NCI-H1105 treated with DMSO at 0.1 percent for 48 hours (cell line): ENCODE results near the gene PAWR.
"Not testable (repeated sequence)": the region's sequence is repeated elsewhere in the genome, so short reads cannot be mapped to it uniquely, and the experiment has no call there.

Experiments used
- DNase-seq: peaks from one replicate; lab custom pipeline; 2025; lab: John Stamatoyannopoulos, UW

The PAWR gene

DNA sequence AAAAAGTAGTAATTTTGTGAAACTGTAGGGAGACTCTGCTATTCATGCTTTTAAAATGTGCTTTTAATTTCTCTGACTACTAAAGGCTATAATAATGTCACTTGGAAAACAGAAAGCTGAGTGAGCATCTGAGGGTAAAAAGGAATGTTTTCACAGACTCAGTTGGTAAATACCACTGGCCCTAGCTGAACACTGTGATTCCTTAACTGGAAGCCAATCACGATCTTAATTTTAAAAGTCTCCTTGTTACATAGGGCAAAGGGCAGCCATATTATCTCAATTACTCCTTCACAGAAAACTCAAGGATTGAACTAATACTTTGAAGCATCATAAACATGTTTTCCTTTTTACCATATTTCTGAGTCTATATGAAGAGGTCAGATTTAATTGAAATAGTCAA, 41.9 kb downstream of the PAWR start:
- no peak for DNase-seq

DNA sequence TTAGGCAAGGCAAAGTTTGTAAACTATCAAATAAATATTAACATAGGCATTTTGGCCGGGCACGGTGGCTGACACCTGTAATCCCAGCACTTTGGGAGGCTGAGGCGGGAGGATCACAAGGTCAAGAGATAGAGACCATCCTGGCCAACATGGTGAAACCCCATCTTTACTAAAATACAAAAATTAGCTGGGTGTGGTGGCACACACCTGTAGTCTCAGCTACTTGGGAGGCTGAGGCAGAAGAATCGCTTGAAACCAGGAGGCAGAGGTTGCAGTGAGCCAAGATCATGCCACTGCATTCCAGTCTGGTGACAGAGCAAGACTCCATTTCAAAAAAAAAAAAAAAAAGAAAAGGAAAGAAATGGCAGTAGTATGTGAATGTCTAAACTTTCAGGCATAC, 43.9 kb downstream of the PAWR start:
- not testable (repeated sequence) for DNase-seq

DNA sequence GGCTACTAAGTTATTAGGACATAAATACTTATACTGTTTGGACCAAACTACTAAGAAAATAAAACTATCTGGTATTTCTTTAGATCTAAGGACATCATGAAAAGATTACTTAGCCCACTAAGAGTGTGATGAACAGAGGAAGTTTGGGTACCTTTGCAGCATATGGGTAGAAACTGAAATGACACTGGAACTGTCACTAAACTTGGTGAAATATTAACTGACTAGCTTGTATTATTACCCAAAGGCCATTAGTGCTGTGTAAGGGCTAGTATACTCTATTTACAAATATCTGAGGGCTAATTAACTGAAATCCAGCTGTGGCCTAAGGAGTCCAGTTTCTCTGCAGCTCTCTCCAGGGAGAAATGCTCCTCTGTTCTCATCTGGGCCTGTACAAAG, 45.5 kb downstream of the PAWR start:
- DNase-seq = no peak

DNA sequence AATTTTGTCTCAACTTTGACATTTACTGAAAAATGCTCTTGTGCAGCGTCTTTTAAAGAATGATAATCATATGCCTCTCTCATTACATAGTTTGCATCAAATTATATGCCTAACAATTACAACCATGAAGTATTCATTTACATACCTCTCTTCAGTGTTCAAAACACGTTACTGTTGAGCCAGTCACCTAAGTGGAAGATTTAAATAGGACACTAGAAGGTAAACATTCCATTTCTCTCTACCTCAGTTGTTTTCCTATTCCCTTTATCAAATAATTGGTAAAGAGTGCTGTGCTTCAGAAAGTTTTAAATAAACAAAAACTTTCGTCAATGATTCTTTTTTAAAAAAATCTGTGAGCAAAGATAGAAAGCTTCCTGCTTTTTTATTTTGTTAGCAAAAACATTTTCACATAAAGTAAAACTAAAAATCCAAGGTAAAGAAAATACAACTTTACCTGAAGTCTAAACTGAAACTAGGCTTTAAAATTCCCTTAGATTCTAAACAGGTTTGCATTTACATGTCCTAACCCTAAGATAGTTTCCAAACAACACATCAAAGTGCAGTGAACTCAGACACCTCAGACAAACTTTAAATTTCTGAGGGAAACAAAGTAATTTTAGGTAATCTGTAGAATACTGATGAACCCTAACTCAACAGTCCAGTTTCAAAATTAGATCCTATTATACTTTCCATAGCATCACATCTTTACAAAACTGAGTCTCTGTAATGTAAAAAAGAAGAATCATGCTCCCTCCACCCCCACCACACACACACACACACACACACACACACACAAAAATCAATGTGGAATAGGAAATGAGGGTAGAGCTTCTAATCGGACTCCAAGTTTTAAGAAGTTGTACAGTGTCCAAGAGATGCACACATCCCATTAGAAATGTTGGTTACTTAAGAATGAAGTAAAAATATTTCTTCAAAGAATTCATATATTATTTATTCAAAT, 46.2 kb downstream of the PAWR start:
- DNase-seq = no peak

DNA sequence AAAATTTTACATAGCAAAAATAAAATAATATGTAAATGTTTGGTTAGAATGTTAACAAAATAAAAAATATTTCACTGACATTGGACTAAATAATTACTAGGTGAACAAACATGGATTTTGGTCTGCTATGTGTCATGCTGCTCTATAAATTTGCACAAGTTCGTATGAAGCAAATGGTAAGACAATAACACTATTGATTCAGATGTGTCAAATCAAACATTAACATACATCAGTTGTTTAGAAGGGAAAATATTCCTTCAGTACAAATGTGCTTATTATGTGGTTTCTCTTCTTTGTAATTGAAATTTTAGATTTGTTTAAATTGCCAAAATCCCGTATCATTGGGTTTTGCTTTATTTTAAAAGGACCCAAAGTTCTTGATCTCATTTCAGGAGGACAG, 46.9 kb downstream of the PAWR start:
- DNase-seq = no peak

DNA sequence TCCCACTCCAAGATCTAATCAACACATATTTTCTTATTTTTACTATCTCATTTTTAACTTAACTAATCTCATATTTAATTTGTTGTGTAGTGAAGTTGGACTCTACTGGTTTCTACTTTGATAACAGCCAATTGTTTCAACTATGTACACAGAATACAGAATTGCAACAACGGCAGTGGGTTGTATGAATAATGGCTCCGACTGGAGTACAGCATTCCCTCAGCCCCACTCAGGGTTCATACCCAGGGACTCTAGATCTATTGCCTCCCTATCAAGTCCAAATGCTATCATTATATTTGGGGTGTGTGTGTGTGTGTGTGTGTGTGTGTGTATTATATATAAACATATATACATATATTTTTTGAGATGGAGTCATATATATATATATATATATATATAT, 52.3 kb downstream of the PAWR start:
- DNase-seq = no peak

DNA sequence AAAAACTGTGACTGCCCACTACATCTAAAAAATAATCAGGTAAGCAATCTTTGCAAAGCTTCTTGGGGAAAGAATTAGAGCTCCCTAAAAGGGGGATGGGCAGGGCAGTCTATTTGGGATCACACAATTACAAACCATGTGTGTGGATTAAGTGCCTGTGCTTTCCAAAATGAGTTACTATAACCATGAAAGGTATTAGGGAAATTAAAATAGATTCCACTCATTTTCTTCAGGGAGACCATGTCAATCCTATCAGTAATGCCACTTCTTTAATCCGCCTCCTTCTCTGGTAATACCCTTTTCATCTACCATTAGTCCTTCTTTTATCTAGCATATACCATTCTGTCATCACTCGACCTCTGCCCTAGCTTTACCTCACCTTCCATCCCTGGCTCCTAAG, 53.7 kb downstream of the PAWR start:
- DNase-seq = no peak

DNA sequence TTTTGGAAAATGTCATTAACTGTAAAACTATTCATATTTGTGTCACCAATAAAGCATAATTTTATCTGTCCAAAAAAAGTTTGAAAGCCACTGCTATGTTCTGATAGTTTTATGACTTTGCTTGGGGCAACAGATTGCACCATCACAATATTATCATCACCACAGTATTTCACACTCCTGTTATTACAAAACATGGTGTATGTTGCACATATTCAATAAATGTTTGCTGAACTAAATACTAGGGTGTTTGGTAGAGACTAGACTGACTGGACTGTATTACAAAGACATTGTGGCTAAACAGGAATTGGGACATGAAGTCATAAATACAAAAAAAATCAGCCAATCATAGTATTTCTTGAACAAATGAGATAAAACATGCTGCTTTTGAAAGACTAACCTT, 55.1 kb downstream of the PAWR start:
- no peak for DNase-seq

DNA sequence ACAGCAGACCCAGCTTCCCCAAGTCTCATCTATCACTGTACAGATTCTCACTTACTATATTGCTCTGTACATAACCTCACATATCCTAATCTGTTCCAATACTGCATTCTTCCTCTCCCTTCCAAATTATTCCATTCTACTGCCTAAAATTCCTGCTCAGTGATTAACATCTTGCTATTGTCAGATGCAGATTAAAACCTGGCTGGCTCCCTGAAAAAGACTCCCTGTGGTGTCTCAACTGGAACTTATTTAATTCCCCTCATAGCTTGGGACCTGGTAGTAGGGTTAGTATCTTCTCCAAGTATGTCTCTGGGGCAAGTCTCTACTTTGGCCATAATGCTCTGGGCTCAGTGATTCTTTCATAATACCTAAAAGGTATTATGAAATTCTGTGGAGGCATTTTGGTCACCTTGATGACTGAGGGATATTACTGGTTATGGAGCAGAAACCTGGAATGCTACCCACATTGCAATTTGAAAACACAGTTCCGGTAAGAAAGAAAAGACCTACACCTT, 55.8 kb downstream of the PAWR start:
- DNase-seq = no peak

DNA sequence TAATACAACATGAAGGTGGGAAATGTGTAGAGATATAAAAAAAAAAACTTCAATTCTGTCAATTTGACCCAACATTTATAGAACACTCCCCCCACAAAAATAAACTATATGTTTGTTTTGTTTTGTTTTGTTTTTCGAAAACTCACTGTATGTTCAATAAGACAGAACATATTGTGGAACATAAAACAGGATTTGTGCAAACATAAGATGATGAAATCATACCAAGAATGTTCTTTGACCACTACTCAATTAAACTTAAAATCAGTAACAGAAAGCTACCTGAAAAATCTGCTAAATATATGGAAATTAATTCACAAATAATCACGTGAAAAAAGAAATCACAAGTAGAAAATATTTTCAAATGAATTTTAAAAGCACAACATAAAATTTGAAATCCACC, 61.2 kb downstream of the PAWR start:
- no peak for DNase-seq

DNA sequence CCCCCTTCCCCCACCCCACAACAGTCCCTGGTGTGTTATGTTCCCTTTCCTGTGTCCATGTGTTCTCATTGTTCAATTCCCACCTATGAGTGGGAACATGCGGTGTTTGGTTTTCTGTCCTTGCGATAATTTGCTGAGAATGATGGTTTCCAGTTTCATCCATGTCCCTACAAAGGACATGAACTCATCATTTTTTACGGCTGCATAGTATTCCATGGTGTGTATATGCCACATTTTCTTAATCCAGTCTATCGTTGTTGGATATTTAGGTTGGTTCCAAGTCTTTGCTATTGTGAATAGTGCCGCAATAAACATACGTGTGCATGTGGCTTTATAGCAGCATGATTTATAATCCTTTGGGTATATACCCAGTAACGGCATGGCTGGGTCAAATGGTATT, 64.0 kb downstream of the PAWR start:
- not testable (repeated sequence) for DNase-seq

DNA sequence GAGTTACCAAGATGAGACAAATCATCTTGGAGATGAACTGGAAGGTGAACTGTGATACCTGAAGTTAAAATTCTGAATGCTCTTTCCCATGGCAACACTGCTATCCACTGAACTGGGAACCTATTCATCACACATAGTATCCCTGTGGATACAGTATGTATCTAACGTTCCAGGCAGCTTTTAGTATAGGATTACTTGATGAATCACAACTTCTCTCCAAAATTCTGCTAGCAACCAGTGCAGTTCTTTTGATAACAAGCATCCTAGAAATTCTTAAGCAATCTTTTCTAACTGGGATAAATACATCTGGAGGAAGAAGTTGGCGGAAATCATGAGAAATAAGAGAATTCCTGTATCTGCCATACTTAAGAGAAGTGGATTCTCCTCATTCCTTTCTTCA, 66.4 kb downstream of the PAWR start:
- DNase-seq = no peak

DNA sequence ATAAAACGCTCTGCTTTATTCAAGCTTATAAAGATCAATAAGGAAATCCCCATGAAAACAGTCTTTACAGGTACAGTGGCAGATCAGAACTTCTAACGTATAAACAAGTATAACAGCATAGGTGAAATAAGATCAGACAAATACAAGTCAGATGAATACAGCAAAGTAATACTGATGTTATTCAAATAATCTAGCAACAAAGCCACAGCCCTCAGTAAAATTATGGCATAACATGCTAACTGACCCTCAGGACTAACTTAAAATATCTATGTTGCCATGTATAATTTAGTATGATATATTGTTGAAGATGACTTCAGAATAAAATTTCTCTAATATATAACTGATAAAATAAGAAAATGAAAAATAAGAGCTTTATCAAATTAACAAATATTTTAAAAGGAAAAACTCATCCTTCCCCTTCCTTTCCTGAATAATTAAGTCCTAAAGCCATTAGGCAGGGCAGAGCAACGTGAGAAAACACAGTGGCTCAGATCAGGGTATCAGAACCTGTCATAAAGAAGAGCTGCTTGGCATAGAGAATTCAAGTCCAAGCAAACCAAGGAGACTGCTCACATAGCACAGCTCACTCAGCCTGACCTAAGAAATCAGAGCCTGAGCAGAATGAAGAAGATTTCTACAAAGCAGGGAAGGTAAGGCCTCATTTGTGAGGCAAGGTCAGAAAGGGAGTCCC, 70.7 kb downstream of the PAWR start:
- no peak for DNase-seq

DNA sequence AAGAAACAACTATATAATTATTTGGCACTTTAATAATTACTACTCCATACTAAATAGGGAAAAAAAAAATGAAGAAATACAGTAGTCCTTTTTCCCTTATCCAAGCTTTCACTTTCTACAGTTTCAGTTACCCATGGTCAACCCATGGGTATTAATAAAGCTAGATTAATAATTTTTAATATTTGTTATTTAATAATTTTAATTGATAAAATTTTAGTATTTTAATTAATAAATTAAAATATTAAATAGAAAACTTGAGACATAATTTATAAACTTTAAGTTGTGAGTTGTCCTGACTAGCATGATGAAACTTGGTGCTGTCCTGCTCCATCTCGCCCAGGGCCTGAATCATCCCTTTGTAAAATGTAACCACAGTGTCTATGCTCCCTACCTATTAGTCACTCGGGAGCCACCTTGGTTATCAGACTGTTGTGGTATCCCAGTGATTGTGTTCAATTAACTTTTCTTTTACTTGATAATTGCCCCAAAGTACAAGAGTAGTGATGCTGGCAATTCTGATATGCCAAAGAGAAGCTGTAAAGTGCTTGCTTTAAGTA, 71.8 kb downstream of the PAWR start:
- no peak for DNase-seq

DNA sequence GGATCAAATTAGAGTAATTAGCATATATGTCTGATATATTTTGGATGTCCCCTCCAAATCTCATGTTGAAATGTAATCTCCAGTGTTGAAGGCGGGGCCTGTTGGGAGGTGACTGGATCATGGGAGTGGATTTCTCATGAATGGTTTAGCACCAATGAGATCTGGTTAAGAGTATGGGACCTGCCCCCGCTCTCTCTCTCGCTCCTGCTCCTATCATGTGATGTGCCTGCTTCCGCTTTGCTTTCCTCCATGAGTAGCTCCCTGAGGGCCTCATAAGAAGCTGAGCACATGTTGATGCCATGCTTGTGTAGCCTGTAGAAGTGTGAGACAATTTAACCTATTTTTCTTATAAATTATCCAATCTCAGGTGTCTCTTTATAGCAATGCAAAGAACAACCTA, 73.1 kb downstream of the PAWR start:
- DNase-seq = no peak

DNA sequence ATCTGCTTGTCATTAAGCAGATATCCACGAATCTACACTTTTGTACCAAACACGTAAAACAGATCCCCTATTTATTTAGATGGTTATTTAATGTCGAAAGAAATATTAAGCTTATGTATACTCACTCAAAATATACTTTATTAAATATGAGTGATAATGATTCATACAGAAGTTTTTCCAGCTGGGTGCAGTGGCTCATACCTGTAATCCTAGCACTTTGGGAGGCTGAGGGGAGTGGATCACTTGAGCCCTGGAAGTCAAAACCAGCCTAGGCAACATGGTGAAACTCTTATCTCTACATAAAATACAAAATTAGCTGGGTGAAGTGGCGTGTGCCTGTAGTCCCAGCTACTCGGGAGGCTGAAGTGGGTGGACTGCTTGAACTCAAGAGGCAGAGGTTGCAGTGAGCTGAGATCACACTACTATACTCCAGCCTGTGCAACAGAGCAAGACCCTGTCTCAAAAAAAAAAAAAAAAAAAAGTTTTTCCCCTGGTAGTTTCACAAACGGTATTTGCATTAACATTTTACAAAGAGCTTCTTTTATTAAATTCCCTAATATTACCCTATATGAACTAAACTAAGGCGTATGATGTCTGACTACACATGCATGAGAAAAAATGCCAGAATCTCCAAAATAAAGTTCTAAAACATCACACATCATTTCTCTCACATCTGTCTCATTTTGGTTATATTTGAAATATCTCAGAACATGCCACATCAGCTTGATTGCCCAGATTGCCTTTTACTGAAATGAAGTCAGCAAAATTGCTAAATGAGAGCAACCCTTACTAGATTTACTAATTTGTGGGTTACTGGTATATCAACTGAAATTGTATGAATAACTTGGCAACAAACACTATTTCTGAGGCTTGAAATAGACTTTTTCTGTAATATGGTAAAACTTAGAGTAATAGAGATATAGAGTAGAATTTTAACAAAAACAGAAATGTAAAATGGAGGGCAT, 74.9 kb downstream of the PAWR start:
- DNase-seq = no peak

DNA sequence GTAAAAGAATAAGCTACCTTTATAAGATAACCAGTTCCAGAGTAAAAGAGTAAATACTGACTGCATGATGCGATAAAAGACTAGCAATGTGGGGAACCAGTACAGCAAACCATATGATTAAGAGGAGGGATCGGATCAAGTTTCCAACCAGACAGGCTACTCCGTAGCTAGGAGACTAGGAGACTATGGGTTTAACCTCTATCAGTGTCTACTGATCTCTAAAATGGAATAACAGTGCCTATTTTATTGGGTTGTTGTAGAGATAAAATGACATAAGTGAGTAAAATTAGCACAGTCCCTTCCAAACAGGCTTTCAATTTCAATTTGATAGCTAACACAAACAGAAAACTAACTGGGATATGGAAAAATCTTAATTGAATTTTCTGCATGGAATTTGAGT, 76.0 kb downstream of the PAWR start:
- no peak for DNase-seq

DNA sequence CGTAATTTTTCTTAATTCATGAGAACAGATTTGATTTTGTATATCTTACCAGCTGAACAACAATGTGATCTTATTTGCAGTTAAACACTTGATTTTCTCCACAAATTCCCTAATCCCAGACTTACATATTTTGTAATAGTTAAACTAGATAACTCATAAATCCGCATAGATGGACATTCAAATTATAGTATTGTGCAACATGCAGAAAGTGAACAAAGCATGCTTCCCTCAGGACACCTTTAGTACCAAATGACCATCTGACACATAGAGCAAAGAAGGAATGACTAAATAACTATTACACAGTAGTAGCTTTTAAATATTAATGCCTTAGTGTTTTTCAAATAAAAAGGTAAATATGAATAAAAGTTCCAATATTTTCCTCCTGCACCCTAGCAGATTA, 88.9 kb downstream of the PAWR start:
- DNase-seq = no peak

DNA sequence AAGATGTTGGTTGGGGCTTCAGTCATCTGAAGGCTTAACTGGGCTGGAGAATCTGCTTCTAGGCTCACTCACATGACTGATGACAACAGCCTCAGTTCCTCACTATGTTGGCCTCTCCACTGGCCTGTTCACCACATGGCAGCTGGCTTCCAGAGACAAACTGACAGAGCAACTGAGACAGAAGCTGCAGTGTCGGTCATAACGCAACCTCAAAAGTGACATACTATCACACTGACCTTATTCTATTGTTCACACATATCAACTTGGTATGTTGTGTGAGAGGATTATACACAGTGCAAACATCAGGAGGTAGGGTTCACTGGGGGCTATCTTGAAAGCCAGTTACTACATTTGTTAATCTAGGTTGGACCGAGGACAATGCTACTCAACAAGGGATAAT, 92.9 kb downstream of the PAWR start:
- DNase-seq = no peak

DNA sequence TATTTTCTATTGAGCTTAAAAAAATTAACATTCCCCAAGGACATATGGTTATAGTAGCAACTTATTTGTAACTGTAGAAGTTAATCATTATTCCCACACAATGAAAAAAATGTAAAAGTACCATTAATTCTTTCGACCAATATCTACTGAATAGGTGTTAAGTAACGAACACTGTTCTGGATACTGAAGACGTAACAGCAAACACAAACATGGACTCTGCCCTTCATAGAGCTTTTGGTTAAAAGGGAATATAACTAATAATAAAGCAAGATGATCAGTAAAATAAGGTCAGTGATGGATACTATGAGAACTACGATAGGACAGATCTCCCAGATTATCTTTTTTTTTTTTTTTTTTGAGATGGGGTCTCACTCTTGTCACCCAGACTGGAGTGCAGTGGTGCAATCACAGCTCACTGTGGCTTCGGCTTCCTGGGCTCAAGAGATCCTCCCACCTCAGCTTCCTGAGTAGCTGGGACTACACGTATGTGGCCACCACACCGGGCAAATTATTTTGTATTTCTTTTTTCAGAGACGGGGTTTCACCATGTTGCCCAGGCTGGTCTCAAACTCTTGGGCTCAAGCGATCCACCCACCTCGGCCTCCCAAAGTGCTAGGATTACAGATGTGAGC, 93.9 kb downstream of the PAWR start:
- DNase-seq = no peak

DNA sequence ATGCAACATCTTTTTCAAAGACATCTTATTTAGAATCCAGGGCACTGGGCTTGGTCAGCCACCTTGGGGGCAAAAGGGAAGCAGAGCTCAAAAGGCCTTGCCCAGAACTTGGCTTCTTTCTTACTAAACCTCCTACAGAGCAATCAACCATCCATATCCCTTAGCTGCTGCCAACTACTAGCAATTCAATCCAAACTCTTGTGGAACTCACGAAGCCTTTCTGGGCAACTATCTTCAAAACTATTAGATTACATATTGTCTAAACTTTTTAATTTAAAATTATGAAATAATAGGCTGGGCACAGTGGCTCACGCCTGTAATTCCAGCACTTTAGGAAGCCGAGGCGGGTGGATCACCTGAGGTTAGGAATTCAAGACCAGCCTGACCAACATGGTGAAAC, 95.5 kb downstream of the PAWR start:
- DNase-seq = no peak
